Gastrocnemius medialis (tissue), 4 donors: ENCODE data around the gene PNPLA6. TPM values are rescaled to one million over a fixed set of nuclear protein-coding genes. Genes with fewer than 3 reads are reported as not detected.
A peak's percentile ranks its signal among the peaks of the same experiment; 100 is the strongest.

ENCODE experiments used
- ATAC-seq, 2 donors: fragments of 150-250 bp; one replicate each; pipeline ENCODE4 v1.9.1; 2016
- DNase-seq, 2 donors: peaks; one replicate each; pipeline ENCODE4 v3.0.0-alpha.2; 2019
- H3K27ac ChIP-seq, 4 donors: fragments of 200-600 bp; sonication (generic); 1 replicate in 1 of 4; 2 replicates in 3 of 4; pipeline ENCODE4 v1.5.1; 2016 to 2018; ENCODE audit warnings: mild to moderate bottlenecking in 2 of 4, moderate library complexity in 1 of 4
- H3K27me3 ChIP-seq, 3 donors: fragments of 200-600 bp; sonication (generic) in 2 of 3; 1 replicate in 1 of 3; 2 replicates in 2 of 3; pipeline versions ENCODE4 v1.5.1 to v1.6.0; 2016 to 2019; ENCODE audit warnings: mild to moderate bottlenecking in 1 of 3, moderate library complexity in 1 of 3
- H3K36me3 ChIP-seq, 2 donors: fragments of 200-600 bp; sonication (generic) in 1 of 2; one replicate each; pipeline ENCODE4 v1.5.1; 2017 to 2018
- H3K4me1 ChIP-seq, 2 donors: fragments of 200-600 bp; sonication (generic) in 1 of 2; one replicate each; pipeline ENCODE4 v1.5.1; 2016 to 2017; ENCODE audit warnings: mild to moderate bottlenecking in 2 of 2
- H3K4me3 ChIP-seq, 4 donors: fragments of 200-600 bp; sonication (generic) in 3 of 4; 1 replicate in 1 of 4; 2 replicates in 3 of 4; pipeline ENCODE4 v1.5.1; 2016 to 2019; ENCODE audit warnings: mild to moderate bottlenecking in 2 of 4
- H3K9me3 ChIP-seq, 3 donors: fragments of 200-600 bp; sonication (generic) in 2 of 3; 1 replicate in 1 of 3; 2 replicates in 2 of 3; pipeline ENCODE4 v1.5.1; 2016 to 2019
- CTCF ChIP-seq, 5 experiments: fragments of 450-650 bp in 3 of 5; fragments of 200-600 bp in 2 of 5; sonication (generic) in 2 of 5; IDR thresholded peaks in 4 of 5; conservative IDR thresholded peaks in 1 of 5; 1 replicate in 4 of 5; 2 replicates in 1 of 5; pipeline ENCODE4 v1.5.1; 2016 to 2019; ENCODE audit warnings: antibody characterized with exemption in 5 of 5, mild to moderate bottlenecking in 3 of 5, moderate library complexity in 3 of 5
- POLR2A ChIP-seq, 2 donors: fragments of 450-650 bp; IDR thresholded peaks; one replicate each; pipeline ENCODE4 v1.6.1; 2017; ENCODE audit warnings: antibody characterized with exemption in 2 of 2, mild to moderate bottlenecking in 2 of 2, moderate library complexity in 2 of 2
- in situ Hi-C, 4 donors: fragments of 200-750 bp; cut with MboI; loops; one replicate each; pipeline versions ENCODE4 v1.15.0 to v1.8.0; 2017; ENCODE audit warnings: low sequenced_read_pairs in 4 of 4
- intact Hi-C: fragments of 100-400 bp; cut with DNase I; formaldehyde crosslinking; loops from one replicate; pipeline ENCODE4 v1.15.1; 2023; ENCODE audit warnings: low total_unique reads
- total RNA-seq, 4 donors: library from RNA; depleted of rRNA; stranded (reverse); fragments of >200 nt; gene quantifications; one replicate each; pipeline versions ENCODE4 v1.1.0 to v1.2.3, GENCODE V29; 2016

PNPLA6 gene
- total RNA-seq, 4 donors from 2014 or later = 61.4 to 101 (median 75.1) TPM

- intact Hi-C loops = no loop called here
- in situ Hi-C loops = no loop called here
- Histone ChIP-seq H3K27ac (no peak overlapping the region), H3K4me1 (peaks cover 9 to 14% of the 10 kb centered on the region in 2 donors), H3K36me3 (no peaks in the 10 kb centered on the region), H3K9me3 (no peaks in the 10 kb centered on the region), H3K27me3 (no peaks in the 10 kb centered on the region), H3K4me3 (no peak overlapping the region)
- ATAC-seq = no peak
- DNase-seq = no peak
- TF ChIP-seq CTCF (IDR thresholded peaks at IDR 0.05 in 4 of 5, conservative IDR thresholded peaks at IDR 0.05 in 1 of 5) (no peak), POLR2A (IDR thresholded peaks at IDR 0.05) (no peak)
These were observed 21.5 kb upstream of the PNPLA6 start for GRCh38 chr19:7513809-7514642.

- no peaks in the 10 kb centered on the region for H3K9me3 ChIP-seq
- peak overlapping the region; percentile 29 to 82 (median 67) for H3K4me3 ChIP-seq
- H3K36me3 ChIP-seq = no peaks in the 10 kb centered on the region
- TF ChIP-seq POLR2A (IDR thresholded peaks at IDR 0.05) (no peak), CTCF (IDR thresholded peaks at IDR 0.05 in 4 of 5, conservative IDR thresholded peaks at IDR 0.05 in 1 of 5) (no peak)
- DNase-seq = no peak
- H3K4me1 ChIP-seq = peaks cover 9 to 14% of the 10 kb centered on the region in 2 donors
- in situ Hi-C loops (no loop called here), intact Hi-C loops (no loop called here)
- H3K27me3 ChIP-seq = no peaks in the 10 kb centered on the region
- ATAC-seq = peak in 1 of 2 donors; percentile 11
- H3K27ac ChIP-seq = peak overlapping the region; percentile 20 to 87 (median 83)
These were observed 20.3 kb upstream of the PNPLA6 start for GRCh38 chr19:7515110-7515644.

GRCh38 chr19:7515645-7516151 lies 19.8 kb upstream of the PNPLA6 start, which contains the start of gene ZNF358:
ZNF358 (plus strand) TSS chr19:7516103; CDS start chr19:7519243, 3,140 bp downstream.
- peaks cover 9 to 14% of the 10 kb centered on the region in 2 donors for H3K4me1 ChIP-seq
- no peaks in the 10 kb centered on the region for H3K9me3 ChIP-seq
- ATAC-seq (peak; percentile 71 to 81), DNase-seq (peak; percentile 36 to 55)
- in situ Hi-C loops (no loop called here), intact Hi-C loops (loop anchor here (2.0 kb wide), 1 partner anchor 19 kb away; the partner anchor contains the start of gene PNPLA6)
- no peaks in the 10 kb centered on the region for H3K36me3 ChIP-seq
- peak within 1 kb of the TSS; percentile 71 to 82 (median 76) for H3K4me3 ChIP-seq
- H3K27ac ChIP-seq = peak within 1 kb of the TSS; percentile 78 to 87 (median 84)
- TF ChIP-seq POLR2A (IDR thresholded peaks at IDR 0.05) (no peak), CTCF (IDR thresholded peaks at IDR 0.05 in 4 of 5, conservative IDR thresholded peaks at IDR 0.05 in 1 of 5) (no peak)
- no peaks in the 10 kb centered on the region for H3K27me3 ChIP-seq

- intact Hi-C loops (loop anchor here (2.0 kb wide), 1 partner anchor 18 kb away; the partner anchor contains the start of gene PNPLA6), in situ Hi-C loops (no loop called here)
- Histone ChIP-seq H3K4me3 (peak overlapping the region; percentile 71 to 82 (median 76)), H3K27me3 (no peaks in the 10 kb centered on the region), H3K4me1 (peaks cover 9 to 14% of the 10 kb centered on the region in 2 donors), H3K9me3 (no peaks in the 10 kb centered on the region), H3K27ac (peak overlapping the region; percentile 78 to 85 (median 80)), H3K36me3 (no peaks in the 10 kb centered on the region)
- DNase-seq (no peak), ATAC-seq (no peak)
- TF ChIP-seq POLR2A (IDR thresholded peaks at IDR 0.05) (no peak), CTCF (IDR thresholded peaks at IDR 0.05 in 4 of 5, conservative IDR thresholded peaks at IDR 0.05 in 1 of 5) (no peak)
These were observed 19.2 kb upstream of the PNPLA6 start for GRCh38 chr19:7516333-7516732.
